ENCODE data around the gene CDKN2AIP. TPM values are rescaled to one million over a fixed set of nuclear protein-coding genes. Genes with fewer than 3 reads are reported as not detected.

Gene CDKN2AIP
- total RNA-seq, 1 donor from 2014 or later: 8.5 TPM

GRCh38 chr4:183434264-183434663 lies 10.2 kb upstream of the CDKN2AIP start:
- intact Hi-C loops (cut with micrococcal nuclease): no loop called here
- DNase-seq: no peak
- Histone ChIP-seq H3K36me3 (no peaks in the 10 kb centered on the region), H3K27ac (replicated peaks) (no peak overlapping the region), H3K4me1 (peaks cover 7% of the 10 kb centered on the region), H3K9me3 (replicated peaks) (no peaks in the 10 kb centered on the region), H3K27me3 (ENCODE audit: low read depth) (no peaks in the 10 kb centered on the region), H3K4me3 (no peak overlapping the region)
- TF ChIP-seq CTCF (IDR thresholded peaks at IDR 0.05; ENCODE audit: borderline replicate concordance): no peak

GRCh38 chr4:183434666-183435190 lies 9.7 kb upstream of the CDKN2AIP start:
- H3K27me3 ChIP-seq (ENCODE audit: low read depth): no peaks in the 10 kb centered on the region
- intact Hi-C loops (cut with micrococcal nuclease): no loop called here
- DNase-seq: no peak
- no peaks in the 10 kb centered on the region for H3K36me3 ChIP-seq
- H3K4me1 ChIP-seq: peaks cover 7% of the 10 kb centered on the region
- TF ChIP-seq CTCF (IDR thresholded peaks at IDR 0.05; ENCODE audit: borderline replicate concordance): no peak
- H3K27ac ChIP-seq (replicated peaks): no peak overlapping the region
- no peaks in the 10 kb centered on the region for H3K9me3 ChIP-seq (replicated peaks)
- no peak overlapping the region for H3K4me3 ChIP-seq

GRCh38 chr4:183435803-183436202 lies 8.6 kb upstream of the CDKN2AIP start:
- intact Hi-C loops (cut with micrococcal nuclease): no loop called here
- Histone ChIP-seq H3K36me3 (no peaks in the 10 kb centered on the region), H3K4me1 (peaks cover 7% of the 10 kb centered on the region), H3K4me3 (no peak overlapping the region), H3K27me3 (ENCODE audit: low read depth) (no peaks in the 10 kb centered on the region), H3K27ac (replicated peaks) (no peak overlapping the region), H3K9me3 (replicated peaks) (no peaks in the 10 kb centered on the region)
- no peak for DNase-seq
- no peak for TF ChIP-seq CTCF (IDR thresholded peaks at IDR 0.05; ENCODE audit: borderline replicate concordance)

GRCh38 chr4:183436417-183436816 lies 8.0 kb upstream of the CDKN2AIP start:
- TF ChIP-seq CTCF (IDR thresholded peaks at IDR 0.05; ENCODE audit: borderline replicate concordance): no peak
- H3K9me3 ChIP-seq (replicated peaks): no peaks in the 10 kb centered on the region
- no peak overlapping the region for H3K4me3 ChIP-seq
- H3K27me3 ChIP-seq (ENCODE audit: low read depth): no peaks in the 10 kb centered on the region
- DNase-seq: no peak
- no peak overlapping the region for H3K27ac ChIP-seq (replicated peaks)
- H3K36me3 ChIP-seq: no peaks in the 10 kb centered on the region
- H3K4me1 ChIP-seq: peaks cover 2% of the 10 kb centered on the region
- intact Hi-C loops (cut with micrococcal nuclease): no loop called here

GRCh38 chr4:183437452-183437851 lies 7.0 kb upstream of the CDKN2AIP start:
- no peaks in the 10 kb centered on the region for H3K9me3 ChIP-seq (replicated peaks)
- peaks cover 2% of the 10 kb centered on the region for H3K4me1 ChIP-seq
- TF ChIP-seq CTCF (IDR thresholded peaks at IDR 0.05; ENCODE audit: borderline replicate concordance): no peak
- H3K4me3 ChIP-seq: no peak overlapping the region
- no peaks in the 10 kb centered on the region for H3K36me3 ChIP-seq
- DNase-seq: no peak
- no peaks in the 10 kb centered on the region for H3K27me3 ChIP-seq (ENCODE audit: low read depth)
- no peak overlapping the region for H3K27ac ChIP-seq (replicated peaks)
- intact Hi-C loops (cut with micrococcal nuclease): no loop called here
